A549 (cell line): ENCODE data around the gene CCSER1.

Source experiments
- CTCF ChIP-seq: fragments of >200 bp; sonication (Bioruptor Twin); formaldehyde crosslinking; IDR thresholded peaks from 3 replicates; pipeline ENCODE4 v1.5.1; 2016
- EP300 ChIP-seq, 2 experiments: fragments of >200 bp; sonication (Bioruptor Twin); formaldehyde crosslinking; IDR thresholded peaks; 2 replicates in 1 of 2; 3 replicates in 1 of 2; pipeline ENCODE4 v1.6.1; 2016 to 2017
- MAFK ChIP-seq: fragments of 450-650 bp; IDR thresholded peaks from 2 replicates; pipeline ENCODE4 v1.6.1; 2014; ENCODE audit not compliant: partially characterized antibody
- NPAS2 ChIP-seq: fragments of 250-450 bp; sonication (Bioruptor Pico); IDR thresholded peaks from 2 replicates; pipeline ENCODE4 v1.8.0; 2022; ENCODE audit warnings: mild to moderate bottlenecking, moderate library complexity, borderline replicate concordance
- POLR2A ChIP-seq: IDR thresholded peaks from 2 replicates; pipeline ENCODE4 v1.6.1; 2012; ENCODE audit warnings: mild to moderate bottlenecking, low read length
- TP53 ChIP-seq: fragments of 250-450 bp; sonication (Bioruptor Pico); IDR thresholded peaks from 2 replicates; pipeline ENCODE4 v1.5.0; 2021; ENCODE audit warnings: mild to moderate bottlenecking, moderate library complexity
- USF2 ChIP-seq: fragments of 450-650 bp; IDR thresholded peaks from 2 replicates; pipeline ENCODE4 v1.6.1; 2014; ENCODE audit warnings: antibody characterized with exemption

GRCh38 chr4:90990284-90990683 is 863.1 kb downstream of the CCSER1 start:
- TF ChIP-seq CTCF = no peak
- no peak for TF ChIP-seq EP300 (IDR thresholded peaks at IDR 0.05)
- no peak for TF ChIP-seq POLR2A
- no peak for TF ChIP-seq MAFK
- TF ChIP-seq USF2 = no peak
- TF ChIP-seq NPAS2 (CRISPR knock-in tag) = no peak
- no peak for TF ChIP-seq TP53
